HepG2 (cell line): ENCODE data around the gene CORO1C. TPM values are rescaled to one million over a fixed set of nuclear protein-coding genes. Genes with fewer than 3 reads are reported as not detected.
A peak's percentile ranks its signal among the peaks of the same experiment; 100 is the strongest.

Experiments
- ARNTL ChIP-seq: sonication (generic); formaldehyde crosslinking; IDR thresholded peaks from 2 replicates; pipeline ENCODE4 v1.4.0; 2020; ENCODE audit warnings: mild to moderate bottlenecking, missing genetic modification reagents
- CCAR2 ChIP-seq: fragments of 200-400 bp; formaldehyde crosslinking; optimal IDR thresholded peaks from 2 replicates; pipeline ENCODE3; 2018; ENCODE audit warnings: low read depth, mild to moderate bottlenecking, low read length, moderate library complexity
- CHD4 ChIP-seq: fragments of 200-600 bp; sonication (generic); IDR thresholded peaks from 2 replicates; pipeline ENCODE4 v1.7.0; 2017; ENCODE audit warnings: mild to moderate bottlenecking, low read length, borderline replicate concordance
- CREB1 ChIP-seq, 2 experiments: fragments of 450-650 bp in 1 of 2; IDR thresholded peaks; 2 replicates each; pipeline ENCODE4 v1.6.1; 2016 to 2017; ENCODE audit warnings: control low read depth in 1 of 2, mild to moderate bottlenecking in 1 of 2, missing compliant biosample characterization in 1 of 2, missing genetic modification characterization in 1 of 2
- SNAI1 ChIP-seq: sonication (generic); formaldehyde crosslinking; IDR thresholded peaks from 2 replicates; pipeline ENCODE4 v1.5.0; 2020; ENCODE audit warnings: mild to moderate bottlenecking, missing genetic modification reagents, borderline replicate concordance
- SNRNP70 ChIP-seq: fragments of 200-400 bp; formaldehyde crosslinking; IDR thresholded peaks from 2 replicates; pipeline ENCODE4 v1.6.1; 2017; ENCODE audit warnings: mild to moderate bottlenecking, low read depth, low read length, moderate library complexity
- TOPORS ChIP-seq: sonication (generic); formaldehyde crosslinking; IDR thresholded peaks from 2 replicates; pipeline ENCODE4 v1.8.0; 2023; ENCODE audit warnings: mild to moderate bottlenecking, missing genetic modification reagents
- WIZ ChIP-seq: sonication (generic); formaldehyde crosslinking; IDR thresholded peaks from 2 replicates; pipeline ENCODE4 v1.5.1; 2020; ENCODE audit warnings: mild to moderate bottlenecking, missing genetic modification reagents
- ZFYVE20 ChIP-seq: sonication (generic); formaldehyde crosslinking; IDR thresholded peaks from 2 replicates; pipeline ENCODE4 v1.8.0; 2023; ENCODE audit warnings: low read depth, mild to moderate bottlenecking, moderate library complexity, missing genetic modification reagents, borderline replicate concordance
- ZNF234 ChIP-seq: sonication (generic); formaldehyde crosslinking; conservative IDR thresholded peaks from 2 replicates; pipeline ENCODE4 v1.5.1; 2020; ENCODE audit warnings: mild to moderate bottlenecking, missing genetic modification reagents
- ZNF605 ChIP-seq: sonication (generic); formaldehyde crosslinking; IDR thresholded peaks from 2 replicates; pipeline ENCODE4 v1.8.0; 2022; ENCODE audit warnings: mild to moderate bottlenecking, missing genetic modification reagents
- ZNF644 ChIP-seq: IDR thresholded peaks from 2 replicates; pipeline ENCODE4 v1.6.1; 2016; ENCODE audit warnings: low read depth
- ZNF720 ChIP-seq: sonication (generic); formaldehyde crosslinking; IDR thresholded peaks from 2 replicates; pipeline ENCODE4 v1.4.0; 2020; ENCODE audit warnings: missing genetic modification reagents
- ZNF746 ChIP-seq: sonication (generic); formaldehyde crosslinking; IDR thresholded peaks from 2 replicates; pipeline ENCODE4 v1.8.0; 2022; ENCODE audit warnings: mild to moderate bottlenecking, missing genetic modification reagents
- ZNF761 ChIP-seq: sonication (generic); formaldehyde crosslinking; conservative IDR thresholded peaks from 2 replicates; pipeline ENCODE4 v1.4.0; 2020; ENCODE audit warnings: mild to moderate bottlenecking, missing genetic modification reagents
- ZNF768 ChIP-seq: sonication (generic); formaldehyde crosslinking; IDR thresholded peaks from 2 replicates; pipeline ENCODE4 v1.4.0; 2020; ENCODE audit warnings: missing genetic modification reagents
- ZSCAN29 ChIP-seq: sonication (generic); formaldehyde crosslinking; conservative IDR thresholded peaks from 2 replicates; pipeline ENCODE4 v1.4.0; 2020; ENCODE audit warnings: mild to moderate bottlenecking, missing genetic modification reagents
- polyA plus RNA-seq, 8 experiments: library from polyadenylated mRNA; depleted of rRNA in 3 of 8; stranded (reverse) in 7 of 8; unstranded in 1 of 8; fragments of >200 nt; fragmentation: Illumina TruSeq in 4 of 8; extraction: Trizol in 4 of 8; gene quantifications; 2 replicates each; pipeline versions ENCODE4 v1.2.1 to v1.2.3, GENCODE V29; 2011 to 2016; ENCODE audit warnings: low read depth in 4 of 8, missing spikeins in 1 of 8, mixed read lengths in 1 of 8; ENCODE audit not compliant: insufficient read depth in 1 of 8
- total RNA-seq, 5 experiments: library from RNA; depleted of rRNA; stranded (reverse); fragments of >200 nt; fragmentation: Illumina TruSeq; extraction: Trizol; gene quantifications; 2 replicates each; pipeline ENCODE4 v1.2.3, GENCODE V29; 2016; ENCODE audit warnings: low read depth in 1 of 5
- TF ChIP-seq, protein P1 (sequence below): sonication (generic); formaldehyde crosslinking; IDR thresholded peaks from 2 replicates; pipeline ENCODE4 v1.5.0; 2020; ENCODE audit warnings: missing genetic modification reagents, mild to moderate bottlenecking, borderline replicate concordance
- TF ChIP-seq, protein P2 (sequence below): sonication (generic); formaldehyde crosslinking; IDR thresholded peaks from 2 replicates; pipeline ENCODE4 v1.4.0; 2020; ENCODE audit warnings: missing genetic modification reagents
- TF ChIP-seq, protein P3 (sequence below): sonication (generic); formaldehyde crosslinking; IDR thresholded peaks from 2 replicates; pipeline ENCODE4 v1.9.0; 2021; ENCODE audit warnings: missing genetic modification reagents, borderline replicate concordance
- TF ChIP-seq, protein P4 (sequence below): sonication (generic); formaldehyde crosslinking; IDR thresholded peaks from 2 replicates; pipeline ENCODE4 v1.8.0; 2022; ENCODE audit warnings: mild to moderate bottlenecking, missing genetic modification reagents

Gene CORO1C
- total and polyA plus RNA-seq, 2 of the 13 experiments (the other 11 are each of a cell fraction or from before 2014, with no cell fraction given) = 73.7 to 131 TPM

DNA sequence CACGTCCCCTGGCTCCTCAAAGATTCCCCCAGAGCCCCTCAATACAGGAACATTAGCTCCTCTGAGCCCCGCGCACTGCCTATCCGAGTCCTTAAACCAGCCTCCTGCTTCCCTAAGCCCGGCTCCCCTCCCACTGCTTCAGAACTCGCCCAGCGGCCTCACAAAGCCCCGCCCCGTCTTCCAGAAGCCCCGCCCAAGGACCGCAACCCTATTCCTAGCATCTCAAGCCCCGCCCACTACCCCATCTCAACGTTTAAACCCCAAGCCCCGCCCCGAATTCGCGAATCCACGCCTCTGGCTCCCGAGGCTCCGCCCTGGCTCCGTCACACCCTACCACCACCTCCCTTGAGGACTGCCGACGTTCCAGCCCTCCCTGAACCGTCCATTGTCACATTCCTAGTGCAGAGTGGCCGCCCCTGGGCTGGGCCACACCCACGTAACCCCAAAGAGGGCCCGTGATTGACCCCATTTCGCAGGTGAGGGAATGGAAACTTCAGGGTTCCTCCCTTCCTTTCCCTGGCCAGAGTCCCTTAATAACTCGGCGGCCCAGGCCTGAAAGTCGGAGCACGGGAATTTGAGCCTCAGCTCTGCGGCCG is 646 bp upstream of the CORO1C start (continued):
- TF ChIP-seq WIZ (CRISPR knock-in tag) (no peak), ZNF605 (CRISPR knock-in tag) (no peak), ZFYVE20 (CRISPR knock-in tag) (no peak), ARNTL (CRISPR knock-in tag) (peak; percentile 60; the same call in 1 of the 2 replicates), ZNF768 (CRISPR knock-in tag) (no peak), TOPORS (CRISPR knock-in tag) (no peak), CHD4 (no peak), SNRNP70 (no peak), CCAR2 (no peak), ZNF761 (no peak), ZNF644 (CRISPR knock-in tag) (0 out of 2 replicates have a peak, but pooled peaks have one; percentile 18), ZNF720 (CRISPR knock-in tag) (no peak), ZSCAN29 (CRISPR knock-in tag) (peak; percentile 83), ZNF746 (CRISPR knock-in tag) (0 out of 2 replicates have a peak, but pooled peaks have one; percentile 33), CREB1 (IDR thresholded peaks at IDR 0.05) (peak; percentile 52), CREB1 (CRISPR knock-in tag; IDR thresholded peaks at IDR 0.05) (no peak), SNAI1 (peak; percentile 9; the same call in 1 of the 2 replicates), ZNF234 (CRISPR knock-in tag) (no peak)
- TF ChIP-seq, protein P1, sequence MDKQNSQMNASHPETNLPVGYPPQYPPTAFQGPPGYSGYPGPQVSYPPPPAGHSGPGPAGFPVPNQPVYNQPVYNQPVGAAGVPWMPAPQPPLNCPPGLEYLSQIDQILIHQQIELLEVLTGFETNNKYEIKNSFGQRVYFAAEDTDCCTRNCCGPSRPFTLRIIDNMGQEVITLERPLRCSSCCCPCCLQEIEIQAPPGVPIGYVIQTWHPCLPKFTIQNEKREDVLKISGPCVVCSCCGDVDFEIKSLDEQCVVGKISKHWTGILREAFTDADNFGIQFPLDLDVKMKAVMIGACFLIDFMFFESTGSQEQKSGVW (CRISPR knock-in tag) = no peak
- TF ChIP-seq, protein P2, sequence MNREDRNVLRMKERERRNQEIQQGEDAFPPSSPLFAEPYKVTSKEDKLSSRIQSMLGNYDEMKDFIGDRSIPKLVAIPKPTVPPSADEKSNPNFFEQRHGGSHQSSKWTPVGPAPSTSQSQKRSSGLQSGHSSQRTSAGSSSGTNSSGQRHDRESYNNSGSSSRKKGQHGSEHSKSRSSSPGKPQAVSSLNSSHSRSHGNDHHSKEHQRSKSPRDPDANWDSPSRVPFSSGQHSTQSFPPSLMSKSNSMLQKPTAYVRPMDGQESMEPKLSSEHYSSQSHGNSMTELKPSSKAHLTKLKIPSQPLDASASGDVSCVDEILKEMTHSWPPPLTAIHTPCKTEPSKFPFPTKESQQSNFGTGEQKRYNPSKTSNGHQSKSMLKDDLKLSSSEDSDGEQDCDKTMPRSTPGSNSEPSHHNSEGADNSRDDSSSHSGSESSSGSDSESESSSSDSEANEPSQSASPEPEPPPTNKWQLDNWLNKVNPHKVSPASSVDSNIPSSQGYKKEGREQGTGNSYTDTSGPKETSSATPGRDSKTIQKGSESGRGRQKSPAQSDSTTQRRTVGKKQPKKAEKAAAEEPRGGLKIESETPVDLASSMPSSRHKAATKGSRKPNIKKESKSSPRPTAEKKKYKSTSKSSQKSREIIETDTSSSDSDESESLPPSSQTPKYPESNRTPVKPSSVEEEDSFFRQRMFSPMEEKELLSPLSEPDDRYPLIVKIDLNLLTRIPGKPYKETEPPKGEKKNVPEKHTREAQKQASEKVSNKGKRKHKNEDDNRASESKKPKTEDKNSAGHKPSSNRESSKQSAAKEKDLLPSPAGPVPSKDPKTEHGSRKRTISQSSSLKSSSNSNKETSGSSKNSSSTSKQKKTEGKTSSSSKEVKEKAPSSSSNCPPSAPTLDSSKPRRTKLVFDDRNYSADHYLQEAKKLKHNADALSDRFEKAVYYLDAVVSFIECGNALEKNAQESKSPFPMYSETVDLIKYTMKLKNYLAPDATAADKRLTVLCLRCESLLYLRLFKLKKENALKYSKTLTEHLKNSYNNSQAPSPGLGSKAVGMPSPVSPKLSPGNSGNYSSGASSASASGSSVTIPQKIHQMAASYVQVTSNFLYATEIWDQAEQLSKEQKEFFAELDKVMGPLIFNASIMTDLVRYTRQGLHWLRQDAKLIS (CRISPR knock-in tag) = no peak
- TF ChIP-seq, protein P3, sequence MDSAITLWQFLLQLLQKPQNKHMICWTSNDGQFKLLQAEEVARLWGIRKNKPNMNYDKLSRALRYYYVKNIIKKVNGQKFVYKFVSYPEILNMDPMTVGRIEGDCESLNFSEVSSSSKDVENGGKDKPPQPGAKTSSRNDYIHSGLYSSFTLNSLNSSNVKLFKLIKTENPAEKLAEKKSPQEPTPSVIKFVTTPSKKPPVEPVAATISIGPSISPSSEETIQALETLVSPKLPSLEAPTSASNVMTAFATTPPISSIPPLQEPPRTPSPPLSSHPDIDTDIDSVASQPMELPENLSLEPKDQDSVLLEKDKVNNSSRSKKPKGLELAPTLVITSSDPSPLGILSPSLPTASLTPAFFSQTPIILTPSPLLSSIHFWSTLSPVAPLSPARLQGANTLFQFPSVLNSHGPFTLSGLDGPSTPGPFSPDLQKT (CRISPR knock-in tag) = no peak
- TF ChIP-seq, protein P4, sequence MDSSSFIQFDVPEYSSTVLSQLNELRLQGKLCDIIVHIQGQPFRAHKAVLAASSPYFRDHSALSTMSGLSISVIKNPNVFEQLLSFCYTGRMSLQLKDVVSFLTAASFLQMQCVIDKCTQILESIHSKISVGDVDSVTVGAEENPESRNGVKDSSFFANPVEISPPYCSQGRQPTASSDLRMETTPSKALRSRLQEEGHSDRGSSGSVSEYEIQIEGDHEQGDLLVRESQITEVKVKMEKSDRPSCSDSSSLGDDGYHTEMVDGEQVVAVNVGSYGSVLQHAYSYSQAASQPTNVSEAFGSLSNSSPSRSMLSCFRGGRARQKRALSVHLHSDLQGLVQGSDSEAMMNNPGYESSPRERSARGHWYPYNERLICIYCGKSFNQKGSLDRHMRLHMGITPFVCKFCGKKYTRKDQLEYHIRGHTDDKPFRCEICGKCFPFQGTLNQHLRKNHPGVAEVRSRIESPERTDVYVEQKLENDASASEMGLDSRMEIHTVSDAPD (CRISPR knock-in tag) = 0 out of 2 replicates have a peak, but pooled peaks have one; percentile 27
